VCaP (cell line): ENCODE measurements around the gene SRM.

Experiments
- H3K27ac ChIP-seq: fragments of 450-650 bp; 2 replicates; pipeline ENCODE4 v1.5.1; 2017
- TF ChIP-seq, protein P1 (sequence below): fragments of 450-650 bp; conservative IDR thresholded peaks from 2 replicates; pipeline ENCODE4 v1.5.1; 2017; ENCODE audit warnings: mild to moderate bottlenecking, moderate library complexity

The SRM gene

DNA sequence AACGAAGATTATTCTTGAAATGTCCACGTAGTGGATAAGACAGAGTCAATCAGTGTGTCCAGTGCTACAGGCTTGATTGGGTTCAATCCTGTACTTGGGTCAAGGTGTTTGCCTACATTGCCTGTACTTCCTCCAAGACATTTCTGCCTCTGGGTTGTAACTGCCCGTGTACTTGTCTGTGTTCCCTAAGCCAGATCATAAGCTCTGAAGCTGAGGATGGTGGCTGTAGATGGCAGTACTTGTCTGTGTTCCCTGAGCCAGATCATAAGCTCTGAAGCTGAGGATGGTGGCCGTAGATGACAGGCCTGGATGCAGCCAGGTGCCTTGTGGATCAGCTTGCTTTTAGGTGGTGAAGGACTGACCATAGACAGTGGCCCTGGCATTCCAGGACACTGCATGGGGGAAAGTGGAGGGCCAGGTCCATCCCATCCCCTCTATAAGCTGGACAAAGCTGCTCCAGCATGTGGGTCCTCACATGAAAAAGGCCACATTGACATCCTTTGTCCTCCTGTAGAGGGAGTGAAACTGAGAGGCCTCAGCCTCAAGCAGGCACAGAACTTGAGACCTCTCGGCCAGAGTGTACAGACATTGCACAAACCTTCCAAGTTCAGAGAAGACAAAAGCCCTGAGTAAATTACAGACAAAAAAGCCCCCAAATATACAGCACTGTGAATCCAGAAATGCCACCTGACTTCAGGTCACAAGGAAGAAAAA is 2.0 kb upstream of the SRM start:
- TF ChIP-seq, protein P1, sequence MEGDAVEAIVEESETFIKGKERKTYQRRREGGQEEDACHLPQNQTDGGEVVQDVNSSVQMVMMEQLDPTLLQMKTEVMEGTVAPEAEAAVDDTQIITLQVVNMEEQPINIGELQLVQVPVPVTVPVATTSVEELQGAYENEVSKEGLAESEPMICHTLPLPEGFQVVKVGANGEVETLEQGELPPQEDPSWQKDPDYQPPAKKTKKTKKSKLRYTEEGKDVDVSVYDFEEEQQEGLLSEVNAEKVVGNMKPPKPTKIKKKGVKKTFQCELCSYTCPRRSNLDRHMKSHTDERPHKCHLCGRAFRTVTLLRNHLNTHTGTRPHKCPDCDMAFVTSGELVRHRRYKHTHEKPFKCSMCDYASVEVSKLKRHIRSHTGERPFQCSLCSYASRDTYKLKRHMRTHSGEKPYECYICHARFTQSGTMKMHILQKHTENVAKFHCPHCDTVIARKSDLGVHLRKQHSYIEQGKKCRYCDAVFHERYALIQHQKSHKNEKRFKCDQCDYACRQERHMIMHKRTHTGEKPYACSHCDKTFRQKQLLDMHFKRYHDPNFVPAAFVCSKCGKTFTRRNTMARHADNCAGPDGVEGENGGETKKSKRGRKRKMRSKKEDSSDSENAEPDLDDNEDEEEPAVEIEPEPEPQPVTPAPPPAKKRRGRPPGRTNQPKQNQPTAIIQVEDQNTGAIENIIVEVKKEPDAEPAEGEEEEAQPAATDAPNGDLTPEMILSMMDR = no peak
- peak overlapping the region; percentile 91 for H3K27ac ChIP-seq

DNA sequence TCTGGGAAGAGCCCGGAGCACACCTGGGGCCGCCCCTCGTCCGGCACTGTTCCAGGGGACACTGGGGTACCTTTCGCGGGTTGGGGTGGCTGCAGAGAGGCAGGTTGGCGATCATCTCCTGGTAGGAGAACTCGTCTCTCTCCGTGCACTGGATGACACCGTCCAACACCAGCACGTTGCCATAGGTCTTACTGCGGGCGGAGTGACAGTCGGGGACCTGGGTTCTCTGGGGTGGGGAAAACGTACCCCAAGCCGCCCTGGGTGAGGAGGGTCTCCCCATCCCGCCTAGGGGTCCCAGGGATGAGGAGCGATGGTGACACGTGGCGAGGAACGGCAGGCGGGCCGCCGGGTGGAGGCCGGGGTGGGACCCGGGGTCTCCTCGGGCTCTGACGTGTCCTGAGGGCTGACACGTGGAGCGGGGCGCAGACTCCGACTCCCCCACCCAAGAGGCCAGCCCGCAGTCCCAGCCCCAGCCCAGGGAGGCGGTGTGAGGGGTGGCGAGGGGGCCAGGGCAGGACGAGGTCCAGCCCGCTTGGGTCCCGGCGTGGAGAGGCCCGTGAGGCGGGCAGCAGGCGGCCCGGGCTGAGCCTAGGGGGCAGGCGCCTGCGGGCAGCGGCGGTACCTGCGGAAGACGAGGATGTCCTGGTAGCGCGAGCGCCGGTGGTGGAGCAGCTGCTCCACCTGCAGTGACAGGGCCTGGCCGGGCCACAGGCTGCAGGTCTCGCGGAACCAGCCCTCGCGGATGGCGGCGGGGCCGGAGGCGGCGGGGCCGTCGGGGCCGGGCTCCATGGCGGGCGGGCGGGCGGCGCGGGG is 457 bp downstream of the SRM start:
- TF ChIP-seq, protein P1 = peak; percentile 15; the same call in 1 of the 2 replicates
- peak overlapping the region; percentile 91 for H3K27ac ChIP-seq

DNA sequence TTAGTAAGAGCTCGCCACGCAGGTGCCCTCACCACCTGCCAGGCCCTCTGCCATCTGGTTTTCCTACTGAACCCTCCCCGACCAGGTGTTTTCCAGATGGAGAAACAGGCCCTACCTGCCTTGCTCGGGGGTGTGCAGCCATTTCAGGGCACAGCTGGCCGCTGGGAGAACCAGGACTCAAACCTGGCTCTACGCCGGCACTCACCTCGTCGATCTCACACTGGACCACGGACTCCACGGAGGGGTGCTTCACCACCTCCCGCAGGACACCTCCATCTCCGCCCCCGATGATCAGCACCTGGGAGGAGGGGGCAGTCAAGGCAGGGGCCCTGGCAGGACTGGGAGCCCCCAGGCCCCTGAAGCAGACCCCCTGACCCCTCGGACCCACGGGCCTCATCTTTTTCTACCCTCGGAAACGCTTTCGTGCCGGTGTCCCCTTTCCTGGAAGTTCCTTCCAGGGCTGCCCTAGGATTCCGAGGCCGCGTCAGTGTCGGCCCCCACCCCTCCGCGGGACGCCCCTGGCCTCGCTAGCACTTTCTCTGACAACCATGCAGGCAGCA is 1.1 kb downstream of the SRM start:
- peak overlapping the region; percentile 91 for H3K27ac ChIP-seq
- TF ChIP-seq, protein P1 = no peak

DNA sequence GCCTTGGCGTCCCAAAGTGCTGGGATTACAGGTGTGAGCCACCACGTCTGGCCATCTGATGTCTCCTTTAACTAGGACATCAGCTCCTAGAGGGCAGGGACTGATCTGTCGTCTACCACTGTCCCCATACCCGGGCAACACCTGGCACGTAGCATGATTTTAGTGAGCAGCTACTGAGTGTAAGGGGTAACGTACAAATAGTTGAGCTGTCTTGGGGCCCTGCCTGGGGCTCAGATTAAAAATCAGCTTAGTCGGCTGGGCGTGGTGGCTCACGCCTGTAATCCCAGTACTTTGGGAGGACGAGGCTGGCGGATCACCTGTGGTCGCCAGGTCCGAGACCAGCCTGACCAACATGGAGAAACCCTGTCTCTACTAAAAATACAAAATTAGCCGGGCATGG is 1.8 kb downstream of the SRM start:
- TF ChIP-seq, protein P1 = no peak
- peak overlapping the region; percentile 91; the same call in 1 of the 2 replicates for H3K27ac ChIP-seq

DNA sequence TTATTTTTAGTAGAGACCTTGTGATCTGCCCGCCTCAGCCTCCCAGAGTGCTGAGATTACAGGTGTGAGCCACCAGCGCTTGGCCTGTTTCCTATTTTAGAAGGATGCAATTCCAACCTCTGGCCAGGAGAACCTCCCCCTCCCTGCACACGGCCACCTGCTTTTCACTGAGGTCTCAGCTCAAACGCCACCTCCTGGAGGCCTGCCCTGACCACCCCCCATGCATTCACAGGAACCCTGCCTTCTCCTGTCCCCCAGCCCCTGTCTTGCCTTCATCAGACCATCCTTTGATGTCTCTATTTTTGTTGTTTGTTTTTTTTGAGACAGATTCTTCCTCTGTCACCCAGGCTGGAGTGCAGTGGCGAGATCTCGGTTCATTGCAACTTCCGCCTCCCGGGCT is 2.3 kb downstream of the SRM start:
- H3K27ac ChIP-seq = no peak overlapping the region
- TF ChIP-seq, protein P1 = no peak

DNA sequence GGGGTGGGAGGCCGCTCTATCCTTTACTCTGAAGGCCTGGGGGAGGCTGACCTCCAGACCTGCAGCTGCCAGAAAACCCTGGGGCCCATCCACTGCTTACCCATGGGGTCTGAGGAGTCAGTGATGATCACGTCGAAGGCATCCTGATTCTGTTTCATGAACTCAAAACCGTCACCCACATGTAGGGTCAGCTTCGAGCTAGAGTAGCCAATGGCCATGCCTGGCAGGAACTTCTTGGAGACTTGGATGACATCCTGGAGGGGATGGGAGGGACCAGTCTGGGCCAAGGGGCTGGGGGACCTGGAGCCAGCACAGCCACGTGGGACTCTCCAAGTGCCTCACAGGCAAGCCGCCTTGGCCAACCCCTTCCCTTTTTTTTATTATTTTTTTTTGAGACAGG is 3.3 kb downstream of the SRM start:
- TF ChIP-seq, protein P1 = no peak
- peak overlapping the region; percentile 11; the same call in 1 of the 2 replicates for H3K27ac ChIP-seq

DNA sequence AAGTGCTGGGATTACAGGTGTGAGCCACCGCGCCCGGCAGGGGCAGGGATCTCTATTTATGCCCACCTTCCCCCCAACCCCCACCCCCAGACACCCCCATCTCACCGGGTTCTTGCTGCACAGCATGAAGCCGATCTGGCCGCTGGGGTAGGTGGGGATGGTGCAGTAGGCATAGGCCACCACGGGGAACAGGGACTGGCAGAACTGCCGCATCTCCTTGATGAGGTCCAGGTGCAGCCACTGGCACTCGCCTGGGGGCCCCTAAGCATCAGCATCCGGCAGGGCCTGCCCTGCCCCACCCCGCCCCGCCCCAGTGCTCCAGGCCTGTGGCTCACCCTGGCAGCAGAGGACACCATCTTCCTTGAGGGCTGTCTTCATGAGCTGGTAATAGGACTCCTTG is 4.1 kb downstream of the SRM start:
- no peak overlapping the region for H3K27ac ChIP-seq
- TF ChIP-seq, protein P1 = no peak
